H9 (cell line): ENCODE data around the gene LYPD8. TPM values are rescaled to one million over a fixed set of nuclear protein-coding genes. Genes with fewer than 3 reads are reported as not detected.

Experiments
- DNase-seq: peaks from one replicate; pipeline ENCODE4 v3.0.0-alpha.2; 2017
- H2AFZ ChIP-seq: one replicate; pipeline ENCODE4 v1.6.1; 2013; ENCODE audit warnings: mild to moderate bottlenecking, low read length, control low read depth, moderate library complexity
- H2AK5ac ChIP-seq: 2 replicates; pipeline ENCODE4 v1.6.1; 2013; ENCODE audit warnings: low read length, control low read depth, mixed read lengths; ENCODE audit not compliant: insufficient read length
- H2BK120ac ChIP-seq: one replicate; pipeline ENCODE4 v1.6.1; 2013; ENCODE audit warnings: low read depth, mild to moderate bottlenecking, low read length, control low read depth, inconsistent platforms; ENCODE audit not compliant: poor library complexity, severe bottlenecking
- H2BK12ac ChIP-seq: 2 replicates; pipeline ENCODE4 v1.6.1; 2013; ENCODE audit warnings: low read length, control low read depth, mixed read lengths, low read depth; ENCODE audit not compliant: insufficient read length
- H2BK15ac ChIP-seq: 2 replicates; pipeline ENCODE4 v1.6.1; 2013; ENCODE audit warnings: low read depth, low read length, control low read depth
- H2BK20ac ChIP-seq: one replicate; pipeline ENCODE4 v1.6.1; 2013; ENCODE audit warnings: low read depth, mild to moderate bottlenecking, low read length, control low read depth, inconsistent platforms; ENCODE audit not compliant: poor library complexity, severe bottlenecking
- H2BK5ac ChIP-seq: 2 replicates; pipeline ENCODE4 v1.6.1; 2013; ENCODE audit warnings: low read length, control low read depth, mixed read lengths; ENCODE audit not compliant: insufficient read length
- H3K14ac ChIP-seq: 2 replicates; pipeline ENCODE4 v1.6.1; 2013; ENCODE audit warnings: low read length, control low read depth; ENCODE audit not compliant: insufficient read depth
- H3K18ac ChIP-seq: 2 replicates; pipeline ENCODE4 v1.6.1; 2013; ENCODE audit warnings: low read depth, mild to moderate bottlenecking, mixed read lengths, low read length, control low read depth; ENCODE audit not compliant: insufficient read length
- H3K23ac ChIP-seq: 2 replicates; pipeline ENCODE4 v1.6.1; 2013; ENCODE audit warnings: low read length, control low read depth, mixed read lengths, low read depth; ENCODE audit not compliant: insufficient read length
- H3K23me2 ChIP-seq: 2 replicates; pipeline ENCODE4 v1.6.1; 2013; ENCODE audit warnings: low read depth, mild to moderate bottlenecking, mixed read lengths, low read length, control low read depth; ENCODE audit not compliant: insufficient read length, poor library complexity, severe bottlenecking
- H3K27ac ChIP-seq: 2 replicates; pipeline ENCODE4 v1.5.1; 2013; ENCODE audit warnings: low read length, control low read depth, mixed read lengths, low read depth; ENCODE audit not compliant: insufficient read length
- H3K27me3 ChIP-seq: 2 replicates; pipeline ENCODE4 v1.6.1; 2013; ENCODE audit warnings: low read length, control low read depth, inconsistent platforms; ENCODE audit not compliant: insufficient read depth
- H3K4ac ChIP-seq: 2 replicates; pipeline ENCODE4 v1.6.1; 2013; ENCODE audit warnings: low read depth, mild to moderate bottlenecking, control low read depth, inconsistent platforms, low read length, moderate library complexity
- H3K4me1 ChIP-seq: 2 replicates; pipeline ENCODE4 v1.6.1; 2013; ENCODE audit warnings: low read length, control low read depth, inconsistent platforms; ENCODE audit not compliant: insufficient read depth
- H3K4me2 ChIP-seq: 2 replicates; pipeline ENCODE4 v1.6.1; 2013; ENCODE audit warnings: low read length, control low read depth, mixed read lengths; ENCODE audit not compliant: insufficient read length, insufficient read depth
- H3K56ac ChIP-seq: 2 replicates; pipeline ENCODE4 v1.6.1; 2013; ENCODE audit warnings: low read depth, mild to moderate bottlenecking, mixed read lengths, low read length, control low read depth; ENCODE audit not compliant: insufficient read length
- H3K79me1 ChIP-seq: 2 replicates; pipeline ENCODE4 v1.6.1; 2013; ENCODE audit warnings: low read depth, mild to moderate bottlenecking, moderate library complexity, low read length, control low read depth, inconsistent platforms; ENCODE audit not compliant: insufficient read depth, poor library complexity, severe bottlenecking
- H3K79me2 ChIP-seq: 2 replicates; pipeline ENCODE4 v1.6.1; 2013; ENCODE audit warnings: low read length, control low read depth, inconsistent platforms; ENCODE audit not compliant: insufficient read depth
- H3K9ac ChIP-seq: 2 replicates; pipeline ENCODE4 v1.6.1; 2013; ENCODE audit warnings: low read length, control low read depth, mixed read lengths; ENCODE audit not compliant: insufficient read length; ENCODE audit errors: extremely low read depth
- H3K9me3 ChIP-seq: one replicate; pipeline ENCODE4 v1.6.1; 2013; ENCODE audit warnings: low read depth, low read length, inconsistent platforms; ENCODE audit not compliant: control insufficient read depth
- H3T11ph ChIP-seq: one replicate; pipeline ENCODE4 v1.6.1; 2013; ENCODE audit warnings: mild to moderate bottlenecking, low read length, control low read depth, inconsistent platforms
- H4K20me1 ChIP-seq: one replicate; pipeline ENCODE4 v1.6.1; 2013; ENCODE audit not compliant: control insufficient read depth, insufficient read length, insufficient read depth
- H4K5ac ChIP-seq: 2 replicates; pipeline ENCODE4 v1.6.1; 2013; ENCODE audit warnings: low read depth, mild to moderate bottlenecking, mixed read lengths, low read length, control low read depth; ENCODE audit not compliant: insufficient read length
- H4K8ac ChIP-seq: replicated peaks from 2 replicates; pipeline ENCODE4 v1.6.1; 2013; ENCODE audit warnings: low read length, control low read depth, mixed read lengths, low read depth; ENCODE audit not compliant: insufficient read length
- H4K91ac ChIP-seq: 2 replicates; pipeline ENCODE4 v1.6.1; 2013; ENCODE audit warnings: low read depth, mild to moderate bottlenecking, moderate library complexity, mixed read lengths, low read length, control low read depth; ENCODE audit not compliant: insufficient read length
- H3K27ac Mint-ChIP-seq, 3 experiments: 2 replicates in 2 of 3; 3 replicates in 1 of 3; pipeline ENCODE4 v1.8.0; 2020 to 2021; ENCODE audit warnings: mixed read lengths in 3 of 3, mild to moderate bottlenecking in 1 of 3, moderate library complexity in 1 of 3
- H3K27me3 Mint-ChIP-seq: 2 replicates; pipeline ENCODE4 v1.8.0; 2021; ENCODE audit warnings: low read depth, mild to moderate bottlenecking, moderate library complexity, mixed read lengths
- H3K36me3 Mint-ChIP-seq, 3 experiments: 2 replicates in 2 of 3; 3 replicates in 1 of 3; pipeline ENCODE4 v1.8.0; 2020 to 2021; ENCODE audit warnings: low read depth in 3 of 3, mixed read lengths in 3 of 3; ENCODE audit not compliant: insufficient read depth in 1 of 3
- H3K4me1 Mint-ChIP-seq, 2 experiments: 2 replicates each; pipeline ENCODE4 v1.8.0; 2020; ENCODE audit warnings: mixed read lengths in 2 of 2
- H3K4me3 Mint-ChIP-seq, 2 experiments: 2 replicates in 1 of 2; 3 replicates in 1 of 2; pipeline ENCODE4 v1.8.0; 2020 to 2021; ENCODE audit warnings: mild to moderate bottlenecking in 2 of 2, mixed read lengths in 2 of 2, moderate library complexity in 1 of 2
- H3K9me3 Mint-ChIP-seq, 2 experiments: 2 replicates in 1 of 2; 3 replicates in 1 of 2; pipeline ENCODE4 v1.8.0; 2020; ENCODE audit warnings: mild to moderate bottlenecking in 2 of 2, mixed read lengths in 2 of 2, moderate library complexity in 1 of 2
- CTCF ChIP-seq: fragments of 200-600 bp; sonication (generic); conservative IDR thresholded peaks from 3 replicates; pipeline ENCODE4 v1.8.0; 2021; ENCODE audit warnings: antibody characterized with exemption, mild to moderate bottlenecking
- WGBS: extraction: QIAGEN DNeasy Blood & Tissue Kit; methylation state at CpG from one replicate; pipeline ENCODE4 v1.1.7; 2013; ENCODE audit warnings: missing lambda C conversion rate, low lambda C conversion rate, mixed read lengths; ENCODE audit not compliant: insufficient read length; ENCODE audit errors: extremely low coverage; 5-methylcytosine and 5-hydroxymethylcytosine counted together
- total RNA-seq: library from RNA; stranded (reverse); gene quantifications from 2 replicates; pipeline ENCODE4 v1.2.1, GENCODE V29; 2021

The LYPD8 gene
- total RNA-seq, 1 experiment from 2014 or later, result not detected

GRCh38 chr1:248759644-248760043 is 4.1 kb upstream of the LYPD8 start:
- H2BK5ac ChIP-seq, result no peak overlapping the region
- no peaks in the 10 kb centered on the region for H3K23me2 ChIP-seq
- H2AK5ac ChIP-seq, result no peak overlapping the region
- H3K18ac ChIP-seq, result no peak overlapping the region
- H3K14ac ChIP-seq, result no peak overlapping the region
- no peak overlapping the region for H4K8ac ChIP-seq
- H3K27me3 Mint-ChIP-seq, result peaks cover 2% of the 10 kb centered on the region; the same call in 1 of the 2 replicates
- H2BK12ac ChIP-seq, result no peak overlapping the region
- H3K27ac ChIP-seq, result no peak overlapping the region
- H3K4ac ChIP-seq, result no peak overlapping the region
- H2AFZ ChIP-seq, result no peak overlapping the region
- peaks cover 45 to 73% of the 10 kb centered on the region in 2 experiments for H3K9me3 Mint-ChIP-seq
- no peak overlapping the region for H3K9ac ChIP-seq
- no peak for TF ChIP-seq CTCF
- H3K56ac ChIP-seq, result no peak overlapping the region
- no peaks in the 10 kb centered on the region for H3K79me2 ChIP-seq
- no peaks in the 10 kb centered on the region for H3K4me1 ChIP-seq
- no peak overlapping the region for H3K4me3 Mint-ChIP-seq
- H2BK15ac ChIP-seq, result no peak overlapping the region
- H3K4me2 ChIP-seq, result no peak overlapping the region
- H4K20me1 ChIP-seq, result no peaks in the 10 kb centered on the region
- no CpG with 5 or more reads among the region's 3 CpGs for WGBS
- H3K27ac Mint-ChIP-seq, result no peak overlapping the region
- H3K23ac ChIP-seq, result no peak overlapping the region
- H3T11ph ChIP-seq, result no peak overlapping the region
- peaks cover 51% of the 10 kb centered on the region for H3K9me3 ChIP-seq
- H3K79me1 ChIP-seq, result no peaks in the 10 kb centered on the region
- H4K5ac ChIP-seq, result no peak overlapping the region
- no peak overlapping the region for H2BK20ac ChIP-seq
- no peak overlapping the region for H4K91ac ChIP-seq
- H3K27me3 ChIP-seq, result no peaks in the 10 kb centered on the region
- no peak overlapping the region for H2BK120ac ChIP-seq
- no peaks in the 10 kb centered on the region for H3K4me1 Mint-ChIP-seq
- DNase-seq, result no peak
- H3K36me3 Mint-ChIP-seq, result peaks cover 5 to 32% (median 7%) of the 10 kb centered on the region in 3 experiments; a peak in 5 of 7 replicates
